OCI-LY3 (cell line): Measurements from ENCODE around the gene NDRG2.

Source experiments
- H2AFZ ChIP-seq: fragments of 200-600, 300-600 bp; shearing (Covaris generic); 2 replicates; pipeline ENCODE4 v1.6.0; 2014; ENCODE audit warnings: antibody characterized with exemption, low read depth, low read length
- H3K27ac ChIP-seq: fragments of 200-600, 300-600 bp; sonication (generic); 2 replicates; pipeline ENCODE4 v1.5.1; 2014; ENCODE audit warnings: mild to moderate bottlenecking, low read length, moderate library complexity, mixed read lengths
- H3K27me3 ChIP-seq: fragments of 200-600, 300-600 bp; sonication (generic); 2 replicates; pipeline ENCODE4 v1.6.1; 2014; ENCODE audit warnings: low read depth, low read length, mixed read lengths
- H3K36me3 ChIP-seq: fragments of 200-600, 300-600 bp; sonication (generic); replicated peaks from 2 replicates; pipeline ENCODE3; 2014; ENCODE audit warnings: low read depth, low read length, mixed read lengths
- H3K4me1 ChIP-seq: fragments of 300-600, 200-600 bp; sonication (generic); 2 replicates; pipeline ENCODE4 v1.6.1; 2014; ENCODE audit warnings: low read length, mixed read lengths
- H3K4me2 ChIP-seq: fragments of 200-600, 300-600 bp; sonication (generic); 2 replicates; pipeline ENCODE4 v1.6.1; 2014; ENCODE audit warnings: low read length, mixed read lengths
- H3K4me3 ChIP-seq: fragments of 300-600, 200-600 bp; sonication (generic); 2 replicates; pipeline ENCODE4 v1.5.1; 2014; ENCODE audit warnings: antibody characterized with exemption, mild to moderate bottlenecking, low read length, moderate library complexity
- H3K79me2 ChIP-seq: fragments of 300-600, 200-600 bp; shearing (Covaris generic); 2 replicates; pipeline ENCODE4 v1.6.1; 2014; ENCODE audit warnings: mild to moderate bottlenecking, low read length, mixed read lengths
- H3K9ac ChIP-seq: fragments of 300-600, 200-600 bp; shearing (Covaris generic); 2 replicates; pipeline ENCODE4 v1.6.0; 2014; ENCODE audit warnings: mild to moderate bottlenecking, low read length, moderate library complexity
- H3K9me3 ChIP-seq: fragments of 200-600, 300-600 bp; shearing (Covaris generic); 2 replicates; pipeline ENCODE4 v1.6.1; 2014; ENCODE audit warnings: low read length, mixed read lengths; ENCODE audit not compliant: insufficient read depth
- H4K20me1 ChIP-seq: fragments of 200-600, 300-600 bp; sonication (generic); 2 replicates; pipeline ENCODE4 v1.6.1; 2016; ENCODE audit warnings: low read length, mixed read lengths; ENCODE audit not compliant: insufficient read depth
- EZH2phosphoT487 ChIP-seq: fragments of 200-600 bp; shearing (Covaris generic); IDR thresholded peaks from 2 replicates; pipeline ENCODE4 v1.6.1; 2018; ENCODE audit warnings: antibody characterized with exemption, mixed run types, low read depth
- TF ChIP-seq, protein P1 (sequence below): fragments of 200-600, 300-600 bp; sonication (generic); IDR thresholded peaks from 2 replicates; pipeline ENCODE4 v1.5.1; 2014; ENCODE audit warnings: antibody characterized with exemption, low read length, low read depth

NDRG2 gene

DNA sequence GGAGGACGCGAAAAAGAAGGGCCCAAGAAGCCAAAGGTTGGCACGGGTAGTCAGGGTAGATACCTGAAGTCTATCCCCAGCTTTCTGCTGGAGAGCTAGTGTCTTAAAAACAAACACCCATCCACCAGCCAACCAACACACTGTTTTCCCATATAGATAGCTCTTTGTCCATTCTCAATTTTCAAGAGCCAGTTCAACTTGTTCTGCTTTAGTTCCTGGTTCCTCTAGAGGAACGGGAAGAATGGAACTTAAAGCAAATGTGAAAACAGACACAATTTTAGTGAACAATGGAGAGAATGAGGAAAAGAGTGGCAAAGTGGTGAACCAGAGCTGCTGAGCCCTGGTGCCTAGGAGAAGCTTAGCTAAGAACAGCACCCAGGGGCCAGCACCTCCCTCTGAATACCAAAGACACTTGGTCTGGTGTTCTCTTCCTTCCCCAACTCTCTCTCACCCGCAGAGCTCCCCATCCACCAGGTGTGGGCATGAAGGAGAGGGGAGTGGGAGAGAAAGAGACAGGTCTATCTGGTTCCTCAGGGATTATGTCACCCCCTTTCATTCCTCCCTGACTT is 3.8 kb downstream of the NDRG2 start:
- TF ChIP-seq, protein P1, sequence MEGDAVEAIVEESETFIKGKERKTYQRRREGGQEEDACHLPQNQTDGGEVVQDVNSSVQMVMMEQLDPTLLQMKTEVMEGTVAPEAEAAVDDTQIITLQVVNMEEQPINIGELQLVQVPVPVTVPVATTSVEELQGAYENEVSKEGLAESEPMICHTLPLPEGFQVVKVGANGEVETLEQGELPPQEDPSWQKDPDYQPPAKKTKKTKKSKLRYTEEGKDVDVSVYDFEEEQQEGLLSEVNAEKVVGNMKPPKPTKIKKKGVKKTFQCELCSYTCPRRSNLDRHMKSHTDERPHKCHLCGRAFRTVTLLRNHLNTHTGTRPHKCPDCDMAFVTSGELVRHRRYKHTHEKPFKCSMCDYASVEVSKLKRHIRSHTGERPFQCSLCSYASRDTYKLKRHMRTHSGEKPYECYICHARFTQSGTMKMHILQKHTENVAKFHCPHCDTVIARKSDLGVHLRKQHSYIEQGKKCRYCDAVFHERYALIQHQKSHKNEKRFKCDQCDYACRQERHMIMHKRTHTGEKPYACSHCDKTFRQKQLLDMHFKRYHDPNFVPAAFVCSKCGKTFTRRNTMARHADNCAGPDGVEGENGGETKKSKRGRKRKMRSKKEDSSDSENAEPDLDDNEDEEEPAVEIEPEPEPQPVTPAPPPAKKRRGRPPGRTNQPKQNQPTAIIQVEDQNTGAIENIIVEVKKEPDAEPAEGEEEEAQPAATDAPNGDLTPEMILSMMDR, result no peak
- TF ChIP-seq EZH2phosphoT487, result no peak

GRCh38 chr14:21019366-21019765 is 5.5 kb downstream of the NDRG2 start:
- H3K4me1 ChIP-seq, result no peaks in the 10 kb centered on the region
- no peak overlapping the region for H3K9ac ChIP-seq
- H3K4me3 ChIP-seq, result no peak overlapping the region
- TF ChIP-seq EZH2phosphoT487, result no peak
- TF ChIP-seq, protein P1, result no peak
- peaks cover 43% of the 10 kb centered on the region for H3K27me3 ChIP-seq
- no peaks in the 10 kb centered on the region for H3K9me3 ChIP-seq
- H3K36me3 ChIP-seq, result no peaks in the 10 kb centered on the region
- no peaks in the 10 kb centered on the region for H4K20me1 ChIP-seq
- no peak overlapping the region for H3K4me2 ChIP-seq
- no peaks in the 10 kb centered on the region for H3K79me2 ChIP-seq
- no peak overlapping the region for H3K27ac ChIP-seq
- no peak overlapping the region for H2AFZ ChIP-seq

More for the DNA sequence above, 3.8 kb downstream of the NDRG2 start:
- no peaks in the 10 kb centered on the region for H4K20me1 ChIP-seq
- H3K9ac ChIP-seq, result no peak overlapping the region
- no peaks in the 10 kb centered on the region for H3K9me3 ChIP-seq
- H3K4me1 ChIP-seq, result no peaks in the 10 kb centered on the region
- H3K4me3 ChIP-seq, result no peak overlapping the region
- no peak overlapping the region for H2AFZ ChIP-seq
- H3K27ac ChIP-seq, result no peak overlapping the region
- no peaks in the 10 kb centered on the region for H3K36me3 ChIP-seq
- H3K27me3 ChIP-seq, result peaks cover 36% of the 10 kb centered on the region
- no peak overlapping the region for H3K4me2 ChIP-seq
- no peaks in the 10 kb centered on the region for H3K79me2 ChIP-seq

DNA sequence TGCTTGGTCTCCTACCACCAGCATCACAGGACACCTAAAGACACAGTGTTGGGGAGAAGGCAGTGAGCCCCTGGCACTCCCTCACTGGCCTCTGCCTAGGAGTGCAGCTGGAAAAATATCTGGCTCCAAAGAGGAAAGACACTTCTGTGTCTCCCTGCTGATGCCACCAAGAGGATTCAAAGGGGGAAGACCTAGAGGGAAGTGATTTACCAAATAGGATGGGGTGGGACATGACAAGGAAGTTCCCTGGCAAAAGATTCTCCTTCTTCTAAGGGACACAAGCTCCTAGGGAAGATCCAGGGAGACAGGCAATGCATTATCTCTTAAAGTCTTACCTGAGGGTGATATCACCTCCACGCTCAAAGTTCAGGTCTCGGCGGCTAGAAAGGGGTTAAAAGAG is 6.1 kb downstream of the NDRG2 start:
- Histone ChIP-seq H3K4me1 (no peaks in the 10 kb centered on the region), H3K27ac (no peak overlapping the region), H3K4me3 (no peak overlapping the region), H3K9me3 (no peaks in the 10 kb centered on the region), H3K27me3 (peaks cover 42% of the 10 kb centered on the region), H3K36me3 (no peaks in the 10 kb centered on the region), H3K4me2 (no peak overlapping the region), H4K20me1 (no peaks in the 10 kb centered on the region), H2AFZ (no peak overlapping the region), H3K79me2 (no peaks in the 10 kb centered on the region), H3K9ac (no peak overlapping the region)
- no peak for TF ChIP-seq EZH2phosphoT487
- TF ChIP-seq, protein P1, result no peak

DNA sequence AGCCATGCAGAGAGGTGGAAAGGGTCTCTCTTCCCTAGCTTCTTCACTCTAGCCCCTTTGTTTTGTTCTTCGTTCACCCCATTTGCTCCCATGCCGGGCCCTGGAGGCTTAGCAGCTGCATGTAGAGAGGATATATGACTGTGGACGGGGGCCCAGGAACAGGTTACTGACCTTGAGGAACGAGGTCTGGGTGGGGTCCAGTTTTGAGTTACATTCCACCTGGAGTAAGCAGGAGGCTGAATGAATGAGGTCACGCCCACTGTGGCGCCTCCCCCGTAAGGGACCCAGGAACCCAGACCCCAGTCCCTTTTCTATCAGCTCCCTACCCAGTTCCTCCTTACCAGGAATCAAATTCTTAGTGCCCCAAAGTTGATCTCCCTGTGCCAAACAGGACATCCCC is 6.6 kb downstream of the NDRG2 start:
- TF ChIP-seq, protein P1, result no peak
- TF ChIP-seq EZH2phosphoT487, result no peak
- Histone ChIP-seq H3K79me2 (no peaks in the 10 kb centered on the region), H3K27me3 (peaks cover 37% of the 10 kb centered on the region), H3K9ac (no peak overlapping the region), H4K20me1 (no peaks in the 10 kb centered on the region), H2AFZ (no peak overlapping the region), H3K4me3 (no peak overlapping the region), H3K4me1 (no peaks in the 10 kb centered on the region), H3K9me3 (no peaks in the 10 kb centered on the region), H3K36me3 (no peaks in the 10 kb centered on the region), H3K27ac (no peak overlapping the region), H3K4me2 (no peak overlapping the region)
